B cell (primary cell): ENCODE data around the gene TSPAN32. TPM values are rescaled to one million over a fixed set of nuclear protein-coding genes. Genes with fewer than 3 reads are reported as not detected.

Experiments used
- ATAC-seq: fragments of 200-7000 bp; cut with Tn5 transposase; one replicate; pipeline ENCODE4 v1.10.0; 2021; ENCODE audit warnings: low read depth, mild to moderate bottlenecking, moderate number of reproducible peaks, moderate library complexity
- CTCF ChIA-PET: fragments of 350-600 bp; sonication (Branson Sonifier 250); formaldehyde crosslinking; loops from one replicate; lab custom pipeline; 2021; ENCODE audit warnings: antibody characterized with exemption, inconsistent platforms; lab: Charles Lee
- POLR2A ChIA-PET: fragments of 350-600 bp; sonication (Branson Sonifier 250); formaldehyde crosslinking; loops from one replicate; lab custom pipeline; 2021; ENCODE audit warnings: antibody characterized with exemption; lab: Charles Lee
- DNase-seq: peaks from one replicate; pipeline ENCODE4 v3.0.0; 2013
- H2AFZ ChIP-seq: 2 replicates; pipeline ENCODE4 v1.6.1; 2012; ENCODE audit warnings: mild to moderate bottlenecking, low read depth, low read length; ENCODE audit not compliant: insufficient read depth, poor library complexity, severe bottlenecking
- H3K27ac ChIP-seq, 2 donors: 1 replicate in 1 of 2; 2 replicates in 1 of 2; pipeline ENCODE4 v1.5.1; 2012 to 2013; ENCODE audit warnings: low read length in 2 of 2, mild to moderate bottlenecking in 2 of 2, moderate library complexity in 1 of 2
- H3K27me3 ChIP-seq, 4 experiments: fragments of 200-600 bp in 1 of 4; sonication (generic) in 1 of 4; replicated peaks in 1 of 4; 1 replicate in 2 of 4; 2 replicates in 2 of 4; pipeline versions ENCODE4 v1.6.1 to v1.7.0; 2013 to 2016; ENCODE audit warnings: low read length in 3 of 4, mild to moderate bottlenecking in 2 of 4, mixed read lengths in 1 of 4, moderate library complexity in 1 of 4; ENCODE audit not compliant: insufficient read depth in 4 of 4, control insufficient read depth in 3 of 4; ENCODE audit errors: control extremely low read depth in 1 of 4
- H3K36me3 ChIP-seq, 2 experiments: replicated peaks in 1 of 2; 1 replicate in 1 of 2; 2 replicates in 1 of 2; pipeline versions ENCODE4 v1.6.1 to v1.7.1; 2013; ENCODE audit warnings: low read length in 1 of 2; ENCODE audit not compliant: insufficient read depth in 2 of 2, control insufficient read depth in 1 of 2; ENCODE audit errors: control extremely low read depth in 1 of 2, extremely low read depth in 1 of 2
- H3K4me1 ChIP-seq, 2 donors: fragments of 200-600 bp in 1 of 2; sonication (generic) in 1 of 2; 1 replicate in 1 of 2; 2 replicates in 1 of 2; pipeline versions ENCODE4 v1.5.1 to v1.6.1; 2013 to 2017; ENCODE audit warnings: low read length in 2 of 2; ENCODE audit not compliant: control insufficient read depth in 2 of 2, insufficient read depth in 2 of 2
- H3K4me2 ChIP-seq: replicated peaks from 2 replicates; pipeline ENCODE3; 2012; ENCODE audit warnings: mild to moderate bottlenecking, low read depth, low read length; ENCODE audit not compliant: poor library complexity, severe bottlenecking
- H3K4me3 ChIP-seq, 5 experiments: fragments of 200-600 bp in 1 of 5; sonication (generic) in 1 of 5; 1 replicate in 3 of 5; 2 replicates in 2 of 5; pipeline versions ENCODE4 v1.5.1 to v1.7.0; 2011 to 2016; ENCODE audit warnings: low read length in 4 of 5, mild to moderate bottlenecking in 4 of 5, low read depth in 2 of 5, control low read depth in 1 of 5, moderate library complexity in 1 of 5; ENCODE audit not compliant: insufficient read depth in 1 of 5; ENCODE audit errors: control extremely low read depth in 1 of 5, extremely low read depth in 1 of 5
- H3K79me2 ChIP-seq: fragments of 200-600 bp; sonication (generic); one replicate; pipeline ENCODE4 v1.6.0; 2016; ENCODE audit warnings: low read length; ENCODE audit not compliant: control insufficient read depth, insufficient read depth
- H3K9ac ChIP-seq: fragments of 200-600 bp; sonication (generic); 2 replicates; pipeline ENCODE4 v1.6.1; 2017; ENCODE audit warnings: mild to moderate bottlenecking, low read length, moderate library complexity
- H3K9me3 ChIP-seq, 3 donors: one replicate each; pipeline versions ENCODE4 v1.6.1 to v1.7.1; 2013; ENCODE audit warnings: low read length in 2 of 3; ENCODE audit not compliant: control insufficient read depth in 2 of 3, insufficient read depth in 1 of 3; ENCODE audit errors: control extremely low read depth in 1 of 3
- H4K20me1 ChIP-seq: 2 replicates; pipeline ENCODE4 v1.6.0; 2012; ENCODE audit warnings: mild to moderate bottlenecking, low read length; ENCODE audit not compliant: insufficient read depth, control insufficient read depth, poor library complexity, severe bottlenecking
- H3K27ac Mint-ChIP-seq: one replicate; pipeline ENCODE4 v1.8.0; 2021; ENCODE audit warnings: mixed read lengths
- H3K27me3 Mint-ChIP-seq: one replicate; pipeline ENCODE4 v1.8.0; 2021; ENCODE audit warnings: mixed read lengths
- H3K4me1 Mint-ChIP-seq: one replicate; pipeline ENCODE4 v1.8.0; 2021; ENCODE audit warnings: mixed read lengths
- H3K4me3 Mint-ChIP-seq: one replicate; pipeline ENCODE4 v1.8.0; 2021; ENCODE audit warnings: mixed read lengths
- H3K9me3 Mint-ChIP-seq: one replicate; pipeline ENCODE4 v1.8.0; 2022; ENCODE audit warnings: mixed read lengths; ENCODE audit not compliant: insufficient read depth
- EZH2 ChIP-seq: IDR thresholded peaks from 2 replicates; pipeline ENCODE4 v1.6.1; 2012; ENCODE audit warnings: borderline replicate concordance, low read depth, mild to moderate bottlenecking, moderate library complexity, low read length; ENCODE audit not compliant: insufficient read depth, poor library complexity, severe bottlenecking
- WGBS: methylation state at CpG from one replicate; pipeline ENCODE4 v1.1.5; 2013; ENCODE audit warnings: missing lambda C conversion rate; ENCODE audit not compliant: insufficient coverage; 5-methylcytosine and 5-hydroxymethylcytosine counted together
- intact Hi-C: fragments of 100-400 bp; cut with micrococcal nuclease; formaldehyde crosslinking; loops from one replicate; pipeline ENCODE4 v1.10.0; 2022
- polyA plus RNA-seq: library from polyadenylated mRNA; depleted of rRNA; stranded (reverse); fragments of >200 nt; gene quantifications from 2 replicates; pipeline ENCODE4 v1.2.3, GENCODE V29; 2012
- total RNA-seq, 2 donors: library from RNA; stranded (reverse); fragments of 120-200 nt in 1 of 2; gene quantifications; 1 replicate in 1 of 2; 2 replicates in 1 of 2; pipeline versions ENCODE4 v1.2.3 to v1.2.4, GENCODE V29; 2013 to 2022
- TF ChIP-seq, protein P1 (sequence below): fragments of 200-600 bp; IDR thresholded peaks from one replicate; pipeline ENCODE4 v1.8.0; 2022; ENCODE audit warnings: antibody characterized with exemption, mild to moderate bottlenecking

Gene TSPAN32
- total and polyA plus RNA-seq, 2 donors (not counting 1 experiment from before 2014, with no cell fraction given), result 22.2 to 75.9 TPM

GRCh38 chr11:2258501-2259465 lies 43.0 kb upstream of the TSPAN32 start:
- Histone ChIP-seq H3K4me1 (no peaks in the 10 kb centered on the region), H3K9me3 (peaks cover 0 to 5% (median 0%) of the 10 kb centered on the region in 3 donors), H3K9ac (no peak overlapping the region), H3K27ac (no peak overlapping the region), H3K4me2 (no peak overlapping the region), H3K36me3 (no peaks in the 10 kb centered on the region), H4K20me1 (no peaks in the 10 kb centered on the region), H3K4me3 (no peak overlapping the region), H3K27me3 (no peaks in the 10 kb centered on the region), H2AFZ (no peak overlapping the region), H3K79me2 (no peaks in the 10 kb centered on the region)
- H3K27me3 Mint-ChIP-seq, result no peaks in the 10 kb centered on the region
- ATAC-seq, result no peak
- 95% methylated on average over 25 of the region's 29 CpGs for WGBS
- DNase-seq, result no peak
- no peak for TF ChIP-seq EZH2
- TF ChIP-seq, protein P1, sequence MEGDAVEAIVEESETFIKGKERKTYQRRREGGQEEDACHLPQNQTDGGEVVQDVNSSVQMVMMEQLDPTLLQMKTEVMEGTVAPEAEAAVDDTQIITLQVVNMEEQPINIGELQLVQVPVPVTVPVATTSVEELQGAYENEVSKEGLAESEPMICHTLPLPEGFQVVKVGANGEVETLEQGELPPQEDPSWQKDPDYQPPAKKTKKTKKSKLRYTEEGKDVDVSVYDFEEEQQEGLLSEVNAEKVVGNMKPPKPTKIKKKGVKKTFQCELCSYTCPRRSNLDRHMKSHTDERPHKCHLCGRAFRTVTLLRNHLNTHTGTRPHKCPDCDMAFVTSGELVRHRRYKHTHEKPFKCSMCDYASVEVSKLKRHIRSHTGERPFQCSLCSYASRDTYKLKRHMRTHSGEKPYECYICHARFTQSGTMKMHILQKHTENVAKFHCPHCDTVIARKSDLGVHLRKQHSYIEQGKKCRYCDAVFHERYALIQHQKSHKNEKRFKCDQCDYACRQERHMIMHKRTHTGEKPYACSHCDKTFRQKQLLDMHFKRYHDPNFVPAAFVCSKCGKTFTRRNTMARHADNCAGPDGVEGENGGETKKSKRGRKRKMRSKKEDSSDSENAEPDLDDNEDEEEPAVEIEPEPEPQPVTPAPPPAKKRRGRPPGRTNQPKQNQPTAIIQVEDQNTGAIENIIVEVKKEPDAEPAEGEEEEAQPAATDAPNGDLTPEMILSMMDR, result no peak
- H3K4me1 Mint-ChIP-seq, result no peaks in the 10 kb centered on the region
- no peak overlapping the region for H3K4me3 Mint-ChIP-seq
- intact Hi-C loops, result no loop called here
- ChIA-PET POLR2A (no interaction called here), CTCF (no interaction called here)
- H3K27ac Mint-ChIP-seq, result peak overlapping the region; percentile 41
- H3K9me3 Mint-ChIP-seq, result no peaks in the 10 kb centered on the region

DNA sequence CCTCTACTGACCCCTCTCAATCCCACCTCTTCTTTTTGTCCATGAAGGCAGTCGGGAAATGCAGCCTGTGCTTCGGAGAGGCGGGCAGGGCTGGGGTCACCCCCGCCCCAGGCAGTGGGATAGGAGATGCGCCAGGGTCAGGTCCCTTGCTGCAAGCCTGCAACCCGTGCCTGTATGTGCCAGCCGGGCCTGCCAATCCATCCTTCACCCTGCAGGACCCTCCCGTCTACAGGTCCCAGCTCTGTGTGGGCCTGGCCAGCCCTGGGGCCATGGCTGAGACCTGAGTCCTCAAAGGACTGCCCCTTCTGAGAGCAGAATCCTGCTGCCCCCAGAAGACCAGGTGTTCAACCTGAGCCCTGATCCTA lies 42.4 kb upstream of the TSPAN32 start:
- Histone ChIP-seq H3K4me3 (no peak overlapping the region), H3K36me3 (no peaks in the 10 kb centered on the region), H3K27ac (no peak overlapping the region), H3K9me3 (peaks cover 0 to 4% (median 0%) of the 10 kb centered on the region in 3 donors), H2AFZ (no peak overlapping the region), H3K4me2 (no peak overlapping the region), H3K27me3 (no peaks in the 10 kb centered on the region), H3K4me1 (no peaks in the 10 kb centered on the region), H3K79me2 (no peaks in the 10 kb centered on the region), H3K9ac (no peak overlapping the region), H4K20me1 (no peaks in the 10 kb centered on the region)
- TF ChIP-seq, protein P1, result no peak
- TF ChIP-seq EZH2, result no peak
- WGBS, result 94% methylated on average over 6 of the region's 8 CpGs
- ATAC-seq (no peak), DNase-seq (no peak)
- Mint-ChIP-seq H3K27ac (no peak overlapping the region), H3K9me3 (no peaks in the 10 kb centered on the region), H3K27me3 (no peaks in the 10 kb centered on the region), H3K4me3 (no peak overlapping the region), H3K4me1 (peaks cover 2% of the 10 kb centered on the region)
- intact Hi-C loops, result no loop called here
- CTCF ChIA-PET, result no interaction called here
- POLR2A ChIA-PET, result no interaction called here
